Right lung (tissue), 5 donors: ENCODE data around the gene AGPAT4. TPM values are rescaled to one million over a fixed set of nuclear protein-coding genes. Genes with fewer than 3 reads are reported as not detected.
"Not testable (repeated sequence)": the region's sequence is repeated elsewhere in the genome, so short reads cannot be mapped to it uniquely, and the experiment has no call there.

Experiments
- DNase-seq, 2 donors: peaks; one replicate each; pipeline ENCODE4 v3.0.0-alpha.2; 2013
- polyA plus RNA-seq, 5 donors: library from polyadenylated mRNA; unstranded; fragments of 120-200 nt; gene quantifications; one replicate each; pipeline versions ENCODE4 v1.2.1 to v1.2.3, GENCODE V29; 2013; ENCODE audit warnings: inconsistent platforms in 1 of 5, low replicate concordance in 1 of 5; ENCODE audit not compliant: insufficient read length in 5 of 5, insufficient read depth in 1 of 5

Gene AGPAT4
- polyA plus RNA-seq, 5 donors: 11.6 to 19.5 (median 15.1) TPM

DNA sequence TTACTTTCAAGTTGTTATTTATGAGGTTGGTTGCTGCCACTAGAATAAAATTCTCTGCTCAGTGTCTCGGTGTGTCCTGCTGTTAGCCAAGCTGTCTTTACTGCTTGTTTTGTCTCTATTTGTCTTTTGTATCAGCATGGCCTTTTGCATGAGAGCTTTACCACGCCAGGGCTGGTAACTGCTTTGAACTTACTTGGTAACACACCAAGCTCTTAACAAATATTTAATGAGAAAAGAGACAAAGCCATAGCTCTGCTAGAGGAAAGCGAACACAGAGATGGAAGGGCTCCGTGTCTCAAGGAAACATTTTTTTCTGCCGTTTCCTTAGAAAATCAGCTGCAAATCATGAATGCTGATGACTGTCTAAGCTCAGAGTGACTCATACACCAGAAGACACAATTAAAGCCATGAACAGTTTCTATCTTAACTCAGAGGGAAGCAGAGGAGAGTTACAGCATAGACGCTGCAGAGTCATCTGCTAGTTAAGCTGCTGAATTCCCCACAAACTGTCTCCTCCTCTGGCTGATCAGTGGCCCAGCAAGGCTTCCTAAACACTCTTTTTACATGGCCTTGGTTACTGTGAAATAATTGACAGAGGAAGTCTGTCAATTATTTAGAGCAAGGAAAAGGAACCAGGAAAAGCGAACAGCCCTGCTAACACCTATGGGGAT, 44.8 kb downstream of the AGPAT4 start:
- no peak for DNase-seq

DNA sequence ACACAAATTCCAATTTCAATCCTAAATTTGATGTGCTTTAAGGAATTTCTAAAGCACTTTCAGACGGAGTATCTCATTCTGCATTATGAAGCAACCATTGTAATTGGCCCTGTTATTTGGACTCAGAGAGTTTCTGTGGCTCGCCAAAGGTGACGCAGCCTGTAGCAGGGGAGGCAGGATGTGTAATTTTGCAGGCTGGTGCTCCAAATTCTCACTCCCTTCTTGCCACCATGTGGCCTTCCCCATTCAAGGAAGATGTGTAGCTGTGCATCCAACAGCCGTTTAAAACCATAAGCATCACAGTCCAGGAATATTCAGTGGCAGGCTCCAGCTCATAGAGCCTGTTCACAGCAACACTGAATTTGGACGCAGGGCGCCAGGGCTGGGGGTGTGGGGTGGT, 45.8 kb downstream of the AGPAT4 start:
- DNase-seq: no peak

DNA sequence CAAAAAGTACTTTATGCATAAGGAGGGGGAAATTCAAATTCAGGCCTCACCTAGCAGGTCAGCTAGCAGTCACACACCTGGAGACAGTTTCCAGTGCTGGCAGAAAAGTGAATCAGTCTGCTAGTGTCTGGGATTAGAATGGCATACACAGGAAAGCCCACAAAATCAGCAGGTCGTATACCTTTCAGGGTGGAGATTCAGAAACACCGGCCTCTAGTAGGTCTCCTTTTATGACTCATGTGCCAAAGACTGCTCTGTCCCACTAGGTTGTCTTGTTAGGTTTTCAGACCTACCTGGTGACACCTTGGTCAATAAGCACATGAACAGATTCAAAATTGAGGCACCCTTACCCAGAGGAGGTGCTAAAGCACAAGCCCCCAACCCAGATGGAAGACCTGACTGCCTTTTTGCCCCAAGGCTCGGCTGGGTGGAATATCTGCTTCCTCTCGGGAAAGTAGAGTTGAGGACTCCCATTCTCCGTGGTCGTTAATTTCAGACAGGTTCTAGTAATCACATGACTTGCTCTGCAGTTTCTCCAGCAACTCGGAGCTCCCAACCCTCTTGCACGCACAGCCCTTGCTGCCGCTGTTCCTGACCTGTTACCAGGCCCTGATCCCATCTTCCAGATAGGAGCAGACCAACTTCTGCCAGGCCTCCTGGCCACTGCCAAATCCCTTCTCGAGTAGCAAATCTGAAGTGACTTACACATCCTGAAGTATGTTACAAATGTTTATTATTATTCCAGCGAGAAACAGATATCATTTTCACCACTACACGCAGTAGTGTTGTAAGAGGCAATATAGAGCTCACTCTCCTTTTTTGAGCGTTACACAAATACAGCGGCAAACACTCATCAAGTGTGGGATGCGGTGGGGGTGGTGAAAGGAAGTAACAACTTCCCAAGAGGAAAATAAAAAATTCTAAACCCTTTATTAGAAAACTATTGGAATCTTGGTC, 46.6 kb downstream of the AGPAT4 start:
- DNase-seq: no peak

DNA sequence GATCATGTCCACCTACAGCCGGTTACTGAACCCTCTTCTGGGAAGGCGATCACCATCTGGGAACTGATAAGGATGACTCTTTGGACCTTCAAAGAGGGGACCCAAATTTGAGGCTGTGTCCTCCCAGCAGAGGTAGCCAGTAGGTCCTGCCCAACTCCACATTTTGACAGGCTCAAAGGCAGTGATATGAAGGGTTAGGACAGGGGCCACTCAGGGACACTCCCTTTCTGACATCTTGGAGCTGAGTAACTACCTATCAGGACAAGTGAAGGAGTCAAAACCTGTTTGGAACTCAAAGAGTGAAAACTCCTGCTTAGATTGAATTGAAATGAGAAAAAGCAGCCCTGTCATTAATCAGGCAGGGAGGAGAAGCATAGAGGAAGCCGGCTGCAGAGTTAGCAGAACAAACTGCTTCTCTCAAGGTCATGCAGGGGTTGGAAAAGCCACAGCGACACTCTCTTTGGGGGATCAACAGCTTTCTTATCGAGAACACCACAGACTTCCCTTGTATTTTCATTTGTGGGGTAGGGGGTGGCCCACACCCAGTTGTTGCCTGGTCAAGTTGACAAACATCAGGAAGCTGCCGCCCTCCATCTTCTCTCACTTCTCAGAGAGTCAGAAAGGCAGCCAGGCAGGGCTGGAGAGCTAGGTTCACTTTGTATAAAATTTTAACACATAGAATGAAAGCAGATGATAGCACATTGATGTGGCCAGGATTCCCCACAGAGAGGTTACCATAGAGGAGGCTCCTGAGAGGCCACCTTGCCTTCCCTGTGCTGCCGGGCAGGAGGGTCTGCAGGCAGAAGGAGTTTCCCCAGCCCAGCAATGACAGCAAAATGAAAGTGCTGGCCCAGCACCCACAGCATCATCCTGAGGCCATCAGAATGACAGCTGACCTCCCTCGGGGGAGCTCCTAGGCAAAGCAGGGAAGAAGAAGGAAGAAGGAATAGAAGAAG, 47.6 kb downstream of the AGPAT4 start:
- no peak for DNase-seq

DNA sequence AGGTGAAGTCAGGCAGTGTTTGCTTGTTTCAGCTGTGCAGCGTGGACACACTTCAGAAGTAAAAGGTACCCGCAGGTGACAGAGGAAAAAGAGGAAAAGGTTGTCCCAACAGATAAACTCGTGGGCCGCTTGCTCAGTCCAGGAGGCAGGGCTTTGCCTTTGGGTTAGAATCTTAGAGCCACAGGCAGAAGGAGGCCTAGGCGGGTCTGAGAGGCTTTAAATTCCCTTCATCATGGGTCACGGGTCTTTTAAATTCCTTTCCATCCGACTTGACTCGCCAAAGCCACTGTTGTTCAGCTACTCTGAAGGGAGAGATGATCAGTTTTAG, 48.2 kb downstream of the AGPAT4 start:
- DNase-seq: no peak

DNA sequence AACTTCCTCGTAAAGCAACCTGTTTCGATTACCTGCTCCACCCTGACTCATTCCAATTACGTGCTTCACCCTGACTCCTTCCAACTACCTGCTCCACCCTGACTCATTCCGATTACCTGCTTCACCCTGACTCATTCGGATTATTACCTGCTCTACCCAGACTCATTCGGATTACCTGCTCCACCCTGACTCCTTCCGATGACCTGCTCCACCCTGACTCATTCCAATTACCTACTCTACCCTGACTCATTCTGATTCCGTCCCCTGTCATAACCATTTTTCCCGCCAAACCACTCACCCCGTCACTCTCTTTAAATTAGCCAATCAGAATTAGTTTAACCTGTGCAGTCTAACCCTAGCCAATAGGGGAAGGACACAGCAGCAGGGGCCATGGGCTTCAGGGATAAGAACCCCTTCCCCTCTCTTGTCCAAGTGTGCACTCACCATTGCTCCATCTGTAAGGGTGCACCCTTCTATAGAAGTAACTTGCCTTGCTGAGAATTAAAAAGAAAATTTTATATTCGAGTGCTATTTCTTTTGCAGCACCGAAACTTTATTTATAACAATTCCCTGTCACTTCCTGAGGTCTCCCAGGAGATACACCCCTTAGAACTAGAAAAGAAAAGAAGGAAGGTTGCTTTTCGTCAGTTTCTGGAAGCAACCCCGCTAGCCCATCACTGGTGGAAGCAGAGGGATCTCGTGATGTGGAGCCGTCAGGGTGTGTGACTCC, 48.7 kb downstream of the AGPAT4 start:
- not testable (repeated sequence) for DNase-seq

DNA sequence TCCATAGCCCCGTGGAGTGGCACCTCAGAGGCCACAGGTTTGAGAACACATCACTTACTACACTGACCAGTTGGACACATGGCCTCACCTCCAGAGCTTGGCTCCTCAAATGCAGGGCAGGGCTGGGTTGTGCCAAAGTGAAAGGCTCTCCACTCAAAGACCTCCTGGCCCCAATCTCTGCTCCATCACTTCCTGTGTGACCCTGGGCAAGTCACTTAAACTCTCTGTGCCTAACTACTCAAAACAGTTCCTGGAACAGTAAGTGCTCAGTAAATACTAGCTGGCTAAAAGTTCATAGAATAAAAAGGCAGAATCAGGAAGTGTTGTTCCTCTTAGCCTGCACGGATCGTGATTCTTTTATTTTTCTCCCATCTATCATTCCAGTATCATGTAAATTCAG, 50.2 kb downstream of the AGPAT4 start:
- no peak for DNase-seq

DNA sequence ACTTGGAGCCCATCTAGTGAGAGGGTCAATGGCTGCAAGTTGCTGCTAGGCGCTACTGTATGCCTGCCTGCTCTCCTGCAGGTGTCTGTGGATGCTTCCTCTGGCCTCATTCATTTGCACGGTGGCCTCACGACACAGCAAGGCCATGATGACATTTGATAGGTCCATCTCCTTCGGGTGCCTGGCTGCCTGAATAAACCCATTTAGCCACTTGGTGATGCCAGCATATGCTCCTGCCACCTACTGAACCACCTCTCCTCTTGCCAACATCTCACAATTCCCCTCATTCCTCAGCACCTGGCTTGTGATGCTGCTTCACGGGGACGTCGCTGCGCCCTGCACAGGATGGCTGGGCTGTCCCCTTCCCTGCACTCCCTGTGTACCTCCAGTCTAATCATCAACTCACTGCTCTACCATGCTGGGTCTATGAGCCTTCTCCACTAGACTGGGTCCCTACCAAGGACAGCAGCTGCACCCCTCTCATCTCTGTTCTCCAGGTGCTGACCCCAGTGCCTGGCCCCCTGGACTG, 51.1 kb downstream of the AGPAT4 start:
- DNase-seq: no peak

DNA sequence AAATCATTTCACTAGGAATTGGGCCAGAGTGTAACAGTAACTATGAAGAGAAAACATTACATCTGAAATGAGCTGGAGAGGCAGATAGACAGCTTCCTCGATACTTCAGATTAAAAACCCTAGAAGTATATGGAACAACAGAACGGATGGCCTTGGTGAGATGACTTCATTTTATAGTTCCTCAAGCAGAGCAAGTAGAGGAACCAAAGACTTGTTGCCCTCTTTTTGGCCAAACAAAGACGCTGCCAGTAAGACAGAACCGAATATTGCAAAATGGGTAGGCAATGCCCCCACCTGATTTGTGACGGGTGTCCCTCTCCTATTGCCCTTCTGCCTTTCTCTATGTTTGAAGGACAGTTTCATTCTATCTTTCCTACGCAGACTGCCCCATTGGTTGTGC, 53.5 kb downstream of the AGPAT4 start:
- no peak for DNase-seq

DNA sequence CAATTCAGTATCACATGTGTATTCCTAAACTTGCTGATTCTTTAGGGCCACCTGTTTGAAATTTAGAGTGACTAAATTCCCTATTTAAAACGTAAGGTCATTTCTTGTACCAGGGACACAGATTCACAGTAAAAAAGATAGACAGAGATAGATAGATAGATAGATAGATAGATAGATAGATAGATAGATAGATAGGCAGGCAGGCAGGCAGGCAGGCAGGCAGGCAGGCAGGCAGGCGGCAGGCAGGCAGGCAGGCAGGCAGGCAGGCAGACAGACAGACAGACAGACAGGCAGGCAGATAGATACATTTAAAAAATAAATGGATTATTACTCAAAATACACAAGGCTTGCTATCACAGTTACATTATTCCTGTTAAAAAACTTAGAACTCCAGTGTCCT, 54.2 kb downstream of the AGPAT4 start:
- no peak for DNase-seq

DNA sequence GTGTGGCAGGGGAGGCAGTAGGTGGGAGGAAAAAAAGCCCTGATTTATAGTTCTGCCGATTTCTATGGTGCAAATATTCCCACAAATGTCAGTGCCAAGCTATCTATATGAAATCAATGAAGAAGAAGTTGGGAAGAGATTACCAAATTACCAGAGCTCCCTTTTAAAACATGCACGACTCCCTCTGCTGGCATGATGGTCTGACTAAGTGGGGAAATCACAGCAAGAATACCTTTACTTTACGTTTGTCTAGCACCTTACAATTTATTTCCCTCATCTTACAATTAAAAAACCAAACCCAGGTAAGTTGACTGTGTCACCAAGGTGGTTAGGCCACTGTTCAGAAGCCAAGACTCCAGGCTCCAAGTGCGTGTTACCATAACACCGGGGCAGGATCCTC, 55.6 kb downstream of the AGPAT4 start:
- no peak for DNase-seq

DNA sequence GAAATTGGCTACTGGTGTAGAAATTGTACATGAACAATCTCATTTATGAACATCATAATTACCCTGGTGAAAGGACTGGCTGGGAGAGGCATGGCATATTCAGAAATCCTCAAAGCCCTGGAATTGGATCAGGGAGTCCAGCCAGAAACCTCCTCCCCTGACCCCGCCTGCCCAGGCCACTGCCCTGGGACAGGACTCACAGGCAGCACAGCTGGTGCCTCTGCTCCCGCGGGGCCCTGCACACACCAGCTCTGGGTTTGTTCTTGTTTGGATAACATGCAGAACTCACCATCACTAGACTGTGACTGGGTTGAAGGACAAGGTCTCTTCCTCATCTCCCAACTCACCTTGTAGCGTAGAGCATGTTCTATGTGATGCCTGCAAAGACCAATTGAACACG, 56.2 kb downstream of the AGPAT4 start:
- no peak for DNase-seq

DNA sequence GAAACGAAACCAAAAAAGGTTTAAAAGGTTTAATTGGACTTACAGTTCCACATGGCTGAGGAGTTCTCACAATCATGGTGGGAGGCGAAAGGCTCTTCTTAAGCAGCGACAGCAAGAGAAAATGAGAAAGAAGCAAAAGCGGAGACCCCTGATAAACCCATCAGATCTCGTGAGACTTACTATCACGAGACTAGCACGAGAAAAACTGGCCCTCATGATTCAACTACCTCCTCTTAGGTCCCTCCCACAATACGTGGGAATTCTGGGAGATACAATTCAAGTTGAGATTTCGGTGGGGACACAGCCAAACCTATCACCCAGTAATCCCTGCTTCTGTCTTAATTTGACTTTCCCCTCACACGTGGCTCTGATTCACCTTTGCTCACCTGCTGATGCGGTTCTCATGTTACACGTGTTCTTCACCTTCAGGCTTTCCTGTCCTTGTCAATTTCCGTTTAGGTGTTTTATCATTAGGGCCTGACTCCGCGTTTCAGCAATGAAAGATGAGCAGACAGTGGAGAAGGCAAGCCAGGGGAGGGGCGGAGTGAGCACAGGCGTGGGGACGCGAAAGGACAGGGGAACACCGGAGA, 57.1 kb downstream of the AGPAT4 start:
- DNase-seq: no peak

DNA sequence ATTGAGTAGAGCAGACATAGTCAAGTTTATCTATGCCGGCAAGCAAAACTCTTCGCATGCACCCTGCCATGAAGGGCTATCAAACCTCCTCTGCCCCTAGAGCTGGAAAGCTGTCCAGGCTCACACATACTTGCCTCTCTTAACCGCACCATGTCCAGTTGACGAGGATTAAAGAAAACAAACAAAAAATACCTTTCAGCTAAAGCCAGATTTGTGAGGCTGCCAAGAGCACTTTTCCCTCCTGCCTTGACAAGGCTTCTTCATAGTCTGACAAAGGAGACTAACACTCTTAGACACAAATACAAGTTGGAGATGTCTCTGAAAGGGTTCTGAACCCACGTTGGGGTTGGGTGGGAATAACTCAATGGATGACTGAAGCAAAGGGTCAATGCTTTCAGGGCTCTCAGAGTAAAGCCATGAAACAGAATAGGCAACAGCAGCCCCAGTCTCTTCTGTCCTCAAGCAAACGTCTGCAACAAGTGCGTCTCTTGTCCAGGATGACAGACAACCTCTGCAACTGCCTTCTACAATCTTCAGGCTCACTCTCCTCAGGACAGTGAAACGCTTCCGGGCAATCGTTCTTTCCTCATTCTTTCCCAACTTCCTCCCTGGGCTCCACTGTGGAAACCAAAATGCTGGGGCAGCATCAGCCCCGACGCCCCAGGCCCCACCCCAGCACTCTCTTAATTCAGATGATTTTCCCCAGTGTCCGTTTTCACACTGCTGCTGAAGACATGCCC, 57.8 kb downstream of the AGPAT4 start:
- no peak for DNase-seq

DNA sequence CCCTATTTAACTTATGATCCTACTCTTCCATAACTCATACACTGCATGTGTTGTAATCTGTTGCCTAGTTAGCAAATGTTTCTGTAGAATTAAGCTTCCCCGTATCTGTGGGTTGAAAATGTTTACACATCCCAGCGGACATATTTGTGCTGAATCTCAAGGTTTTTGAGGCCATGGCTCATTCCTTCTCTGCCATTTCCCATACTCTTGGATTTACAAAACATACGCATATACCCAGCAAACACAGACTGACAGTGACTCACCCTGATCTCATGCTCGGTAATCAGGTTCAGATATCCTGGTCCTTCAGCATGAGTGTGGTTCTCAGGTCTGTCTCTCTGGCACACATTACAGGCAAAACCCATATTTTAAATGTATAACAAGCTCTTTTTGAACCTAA, 58.7 kb downstream of the AGPAT4 start:
- no peak for DNase-seq

DNA sequence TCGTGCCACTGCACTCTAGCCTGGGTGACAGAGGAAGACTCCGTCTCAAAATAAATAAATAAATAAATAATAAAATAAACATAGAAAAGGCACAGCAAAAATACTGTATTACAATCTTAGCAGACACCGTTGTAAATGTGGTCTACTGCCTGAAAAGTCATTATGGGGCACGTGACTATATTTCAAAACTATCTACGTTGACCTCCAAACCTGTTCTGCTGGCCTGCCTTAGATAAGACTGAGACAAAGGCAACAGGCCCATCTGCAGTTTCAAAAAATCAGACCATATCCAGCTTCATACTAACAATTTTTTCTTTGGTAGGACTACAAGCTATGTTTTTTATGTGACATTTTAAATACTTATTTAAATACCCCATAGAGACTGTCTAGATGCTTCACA, 59.1 kb downstream of the AGPAT4 start:
- no peak for DNase-seq

DNA sequence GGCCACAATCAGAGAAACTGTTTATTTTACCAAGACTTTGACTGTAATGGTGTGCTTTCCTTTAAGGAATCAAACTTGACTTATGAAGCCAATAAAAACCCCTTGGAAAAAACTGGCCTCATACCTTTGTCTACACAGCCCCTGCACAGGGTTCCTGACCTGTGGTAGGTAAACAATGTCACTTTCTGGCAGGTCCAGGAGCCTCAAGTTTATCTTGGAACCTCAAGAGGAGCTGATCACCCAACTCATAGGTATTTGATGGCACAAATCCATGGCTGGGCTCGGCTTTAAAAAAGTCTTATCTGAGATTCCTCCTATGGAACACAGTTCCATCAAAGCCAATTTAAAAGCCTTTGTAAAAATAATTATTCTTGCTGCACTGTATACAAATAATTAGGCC, 61.0 kb downstream of the AGPAT4 start:
- DNase-seq: no peak

DNA sequence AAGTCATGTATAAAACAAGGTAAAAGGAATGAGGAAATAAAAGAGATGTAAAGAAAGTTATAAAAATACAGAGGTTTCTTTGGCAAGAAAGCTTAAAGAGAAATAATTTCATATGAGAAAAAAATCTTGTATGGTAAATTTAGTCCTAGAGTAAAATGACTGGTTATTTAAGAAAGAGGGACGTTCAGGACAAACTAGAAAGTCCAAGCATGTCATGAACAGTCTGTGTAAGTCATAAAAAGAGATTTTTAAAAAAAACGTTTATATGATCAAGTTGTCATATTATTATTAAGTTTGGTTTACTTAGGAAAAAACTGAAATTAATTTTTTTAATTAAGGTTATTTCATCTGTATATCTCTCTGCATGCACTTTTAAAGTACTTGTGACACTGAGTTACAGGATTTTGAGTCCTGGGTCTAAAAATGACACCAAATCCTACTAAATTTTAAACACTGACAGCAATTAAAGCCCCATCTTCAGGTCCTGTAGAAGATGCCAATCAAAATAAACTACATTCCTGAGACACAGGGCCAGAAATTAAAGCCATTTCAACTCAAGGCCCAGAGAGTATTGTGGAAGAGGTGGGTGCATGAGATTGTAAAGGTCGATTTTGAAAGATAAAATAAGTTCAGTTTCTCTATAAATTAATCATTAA, 62.4 kb downstream of the AGPAT4 start:
- DNase-seq: no peak

DNA sequence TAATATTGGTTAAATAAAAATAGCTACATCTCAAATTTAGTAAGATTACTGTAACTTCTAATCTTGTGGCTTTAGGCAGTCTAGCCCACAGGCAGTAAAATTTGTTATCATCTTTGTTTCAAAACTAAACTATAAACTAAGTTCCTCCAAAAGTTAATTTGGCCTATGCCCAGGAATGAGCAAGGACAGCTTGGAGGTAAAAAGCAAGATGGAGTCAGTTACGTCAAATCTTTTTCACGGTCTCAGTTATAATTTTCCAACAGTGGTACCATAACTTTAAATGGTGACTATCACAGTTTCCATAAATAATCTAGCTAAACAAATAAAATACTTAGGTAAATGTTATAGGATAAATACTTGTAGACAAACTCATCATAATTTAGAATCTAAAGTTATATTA, 63.0 kb downstream of the AGPAT4 start:
- DNase-seq: no peak

DNA sequence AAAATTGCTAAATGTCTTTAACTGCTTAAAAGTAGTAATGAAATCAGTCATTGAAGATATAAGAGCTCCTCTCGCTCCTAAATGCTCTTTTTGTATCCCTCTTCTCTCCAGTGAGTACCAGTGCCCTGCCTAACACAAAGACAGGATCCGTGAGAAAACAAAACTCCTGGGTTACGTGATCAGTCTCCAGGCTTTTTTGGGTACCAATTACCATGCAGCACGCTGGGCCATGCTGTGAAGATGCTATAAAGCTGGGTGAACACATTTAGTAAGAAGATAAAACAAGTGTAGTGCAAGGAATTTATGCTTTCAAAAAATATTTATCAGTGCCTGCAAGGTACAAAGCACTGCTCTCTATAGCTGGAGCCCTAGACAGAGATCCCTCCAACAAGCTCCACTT, 66.7 kb downstream of the AGPAT4 start:
- no peak for DNase-seq
